ENCODE data around the gene NTM.
"Not testable (repeated sequence)": the region's sequence is repeated elsewhere in the genome, so short reads cannot be mapped to it uniquely, and the experiment has no call there.

The NTM gene

DNA sequence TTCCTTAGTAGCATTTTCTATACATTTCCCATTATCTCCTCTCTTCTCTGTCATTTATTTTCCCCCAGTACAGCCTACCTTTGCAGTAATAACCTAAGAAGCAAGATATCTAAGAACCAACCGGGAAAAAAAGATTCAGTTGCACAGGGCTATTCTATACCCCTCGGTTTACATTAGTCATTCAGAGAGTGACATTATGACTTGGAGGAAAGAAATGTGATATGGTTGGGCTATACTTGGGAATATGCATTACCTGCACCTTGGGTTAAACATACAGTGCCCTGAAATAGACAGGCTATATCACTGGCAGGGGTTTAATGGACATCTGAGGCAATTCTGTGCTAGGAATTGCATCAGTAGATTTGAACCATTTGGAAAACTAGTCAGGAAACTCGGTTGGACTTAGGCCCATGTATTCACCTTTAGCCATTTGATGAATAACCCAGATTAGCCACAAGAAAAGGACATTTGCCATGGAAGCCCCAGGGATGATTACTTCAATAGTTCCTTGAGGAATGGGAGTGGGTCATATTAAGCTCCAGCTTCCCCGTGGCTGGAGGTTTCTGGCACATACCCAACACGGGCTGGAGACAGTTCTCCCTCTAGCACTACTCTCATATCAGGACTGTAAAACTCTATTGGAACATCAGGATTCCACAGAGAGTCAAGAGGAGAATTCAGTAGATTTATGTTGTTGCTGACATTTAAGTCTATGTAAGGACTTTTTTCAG, 973.2 kb downstream of the NTM start:
- DNase-seq = no peak

GRCh38 chr11:132346558-132347148, 976.2 kb downstream of the NTM start:
- DNase-seq = no peak

GRCh38 chr11:132347156-132348090, 977.0 kb downstream of the NTM start:
- no peak for DNase-seq

GRCh38 chr11:132349811-132350733, 979.7 kb downstream of the NTM start:
- DNase-seq = no peak

GRCh38 chr11:132351050-132351449, 980.6 kb downstream of the NTM start:
- DNase-seq = no peak

DNA sequence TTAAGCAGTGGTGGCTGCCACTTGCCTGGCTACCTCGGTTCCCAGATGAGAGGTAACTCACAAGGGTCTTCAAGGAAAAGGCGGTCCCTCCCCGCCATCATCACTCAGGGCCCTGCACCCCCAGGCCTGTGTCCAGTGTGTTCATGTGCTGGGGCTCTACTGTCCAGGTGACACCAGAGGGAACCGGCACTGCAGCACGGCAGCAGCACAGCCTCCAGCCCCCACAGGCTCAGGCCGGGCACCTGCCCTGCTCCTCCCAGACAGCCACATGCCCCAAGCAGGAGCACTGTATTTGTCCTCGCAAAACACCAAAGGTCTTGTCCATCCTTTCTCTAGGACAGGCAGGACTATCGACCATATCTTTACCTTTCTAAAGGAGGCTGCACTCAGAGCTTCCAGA, 982.1 kb downstream of the NTM start:
- DNase-seq = no peak

DNA sequence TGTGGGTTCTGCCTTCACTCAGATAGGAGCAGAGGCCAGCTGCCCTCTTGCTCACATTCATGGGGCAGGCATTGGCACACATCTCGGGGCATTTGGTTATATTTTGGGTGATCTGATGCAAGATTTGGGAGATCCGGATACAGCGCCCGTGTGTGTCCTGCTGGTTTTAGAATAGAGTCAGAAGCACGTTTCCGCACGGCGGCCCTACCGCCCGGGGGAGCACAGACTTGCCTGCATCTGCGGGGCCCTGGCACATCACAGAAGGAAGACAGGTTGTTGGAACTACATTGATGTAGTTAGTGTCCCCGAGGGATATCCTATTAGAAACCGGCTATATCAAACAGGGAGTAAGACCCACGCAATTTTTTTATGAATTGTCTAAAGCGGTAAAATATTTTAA, 982.8 kb downstream of the NTM start:
- no peak for DNase-seq

GRCh38 chr11:132357811-132358572, 987.6 kb downstream of the NTM start:
- no peak for DNase-seq

DNA sequence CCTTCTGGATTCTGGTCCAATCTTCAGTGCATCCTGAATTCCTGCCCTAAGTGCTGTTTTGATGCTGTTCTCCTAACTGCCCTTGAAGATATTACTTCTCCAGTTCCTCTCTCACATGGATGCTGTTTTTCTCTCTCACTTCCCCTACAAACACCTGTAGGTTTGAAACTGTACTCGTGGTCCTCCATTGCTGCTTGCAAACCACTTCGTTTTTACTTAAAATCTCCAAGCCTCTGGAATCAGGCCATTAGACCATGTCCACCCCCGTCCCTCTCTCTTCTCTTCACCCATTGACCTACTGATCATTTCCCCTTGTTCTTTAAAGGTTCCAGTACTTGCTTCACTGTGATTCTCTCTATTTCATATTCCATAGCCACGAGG, 988.1 kb downstream of the NTM start:
- no peak for DNase-seq

DNA sequence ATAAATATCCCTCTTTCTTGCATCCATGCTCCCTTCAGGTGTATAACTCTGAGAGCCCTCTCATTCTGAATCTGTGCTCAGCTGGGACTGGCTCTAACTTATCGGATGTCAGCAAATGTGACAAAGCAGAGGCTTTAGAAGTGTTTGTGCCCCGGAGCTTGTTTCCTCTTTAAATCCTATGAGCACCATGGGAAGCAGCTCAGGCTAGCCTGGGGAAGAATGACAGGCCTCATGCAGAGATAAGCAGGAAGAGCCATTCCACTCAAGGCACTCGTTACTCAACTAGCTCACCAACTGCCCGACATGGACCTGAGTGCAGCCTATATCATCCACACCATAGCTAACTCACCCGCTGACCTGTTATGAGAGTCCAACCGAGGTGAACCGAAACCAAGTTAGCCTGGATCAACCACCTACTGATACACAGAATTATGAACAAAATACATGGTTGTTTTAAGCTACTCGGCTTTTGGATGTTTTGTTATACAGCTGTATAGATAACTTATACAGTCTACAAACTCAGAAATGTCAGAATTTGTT, 990.7 kb downstream of the NTM start:
- DNase-seq = no peak

GRCh38 chr11:132365650-132366049, 995.2 kb downstream of the NTM start:
- no peak for DNase-seq

GRCh38 chr11:132367293-132367692, 996.9 kb downstream of the NTM start:
- DNase-seq = no peak

- not testable (repeated sequence) for DNase-seq
Observed at GRCh38 chr11:132370114-132370513, 999.7 kb downstream of the NTM start.

DNA sequence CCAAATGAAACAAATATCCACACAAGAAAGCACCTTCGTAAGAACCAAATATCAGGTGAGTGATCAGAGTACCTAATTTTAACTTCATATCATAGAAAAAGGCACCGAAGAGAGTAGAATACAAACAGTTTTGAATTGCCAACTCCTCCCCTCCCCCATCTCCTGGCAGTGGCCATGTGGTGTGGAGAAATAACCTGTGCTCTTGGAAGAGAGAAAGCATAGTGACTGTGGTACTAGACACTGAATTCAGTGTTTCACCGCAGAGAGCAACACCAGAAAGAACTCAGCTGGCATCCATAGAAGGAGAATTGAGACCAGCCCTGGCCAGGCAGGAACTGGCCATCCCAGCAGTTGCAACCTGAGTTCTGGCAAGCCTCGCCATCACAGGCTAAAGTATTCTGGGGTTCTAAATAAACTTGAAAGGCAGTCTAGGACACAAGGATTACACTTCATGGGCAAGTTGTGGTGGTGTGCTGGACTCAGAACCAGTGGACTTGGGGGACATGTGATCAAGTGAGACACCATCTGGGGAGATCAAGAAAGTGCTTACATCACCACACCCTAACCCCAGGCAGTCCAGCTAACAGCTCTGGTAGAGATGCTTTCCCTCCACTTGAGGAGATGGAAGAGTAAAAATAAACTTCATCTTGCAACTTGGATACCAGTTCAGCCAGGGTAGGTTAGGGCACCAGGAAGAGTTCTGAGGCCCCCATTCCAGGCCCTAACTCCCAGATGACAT, 1003.2 kb downstream of the NTM start:
- no peak for DNase-seq

GRCh38 chr11:132379540-132379939, 1009.1 kb downstream of the NTM start:
- DNase-seq = no peak
